Measurements from ENCODE around the gene PKP1. TPM values are rescaled to one million over a fixed set of nuclear protein-coding genes. Genes with fewer than 3 reads are reported as not detected.
"Not testable (repeated sequence)": the region's sequence is repeated elsewhere in the genome, so short reads cannot be mapped to it uniquely, and the experiment has no call there.

PKP1 gene
- total RNA-seq, 1 donor, result not detected

GRCh38 chr1:201254625-201255478 is 28.5 kb upstream of the PKP1 start:
- Histone ChIP-seq H3K4me1 (ENCODE audit: insufficient read depth, low read length) (no peaks in the 10 kb centered on the region), H3K9me3 (ENCODE audit: low read depth, low read length) (no peaks in the 10 kb centered on the region), H3K27me3 (ENCODE audit: insufficient read depth, low read length) (no peaks in the 10 kb centered on the region), H3K4me3 (ENCODE audit: low read length) (no peak overlapping the region)

GRCh38 chr1:201255479-201256362 is 27.6 kb upstream of the PKP1 start:
- Histone ChIP-seq H3K4me3 (ENCODE audit: low read length) (no peak overlapping the region), H3K9me3 (ENCODE audit: low read depth, low read length) (no peaks in the 10 kb centered on the region), H3K27me3 (ENCODE audit: insufficient read depth, low read length) (no peaks in the 10 kb centered on the region), H3K4me1 (ENCODE audit: insufficient read depth, low read length) (no peaks in the 10 kb centered on the region)

- H3K4me1 ChIP-seq (ENCODE audit: insufficient read depth, low read length); H3K27me3 ChIP-seq (ENCODE audit: insufficient read depth, low read length); H3K9me3 ChIP-seq (ENCODE audit: low read depth, low read length); H3K4me3 ChIP-seq (ENCODE audit: low read length): not testable (repeated sequence)
These were observed 25.2 kb upstream of the PKP1 start for GRCh38 chr1:201258132-201258531.

GRCh38 chr1:201258763-201259230 is 24.5 kb upstream of the PKP1 start:
- no peaks in the 10 kb centered on the region for H3K4me1 ChIP-seq (ENCODE audit: insufficient read depth, low read length)
- no peaks in the 10 kb centered on the region for H3K9me3 ChIP-seq (ENCODE audit: low read depth, low read length)
- H3K27me3 ChIP-seq (ENCODE audit: insufficient read depth, low read length), result no peaks in the 10 kb centered on the region
- no peak overlapping the region for H3K4me3 ChIP-seq (ENCODE audit: low read length)

GRCh38 chr1:201259476-201260235 is 23.6 kb upstream of the PKP1 start:
- no peaks in the 10 kb centered on the region for H3K27me3 ChIP-seq (ENCODE audit: insufficient read depth, low read length)
- H3K4me1 ChIP-seq (ENCODE audit: insufficient read depth, low read length), result no peaks in the 10 kb centered on the region
- H3K4me3 ChIP-seq (ENCODE audit: low read length), result no peak overlapping the region
- no peaks in the 10 kb centered on the region for H3K9me3 ChIP-seq (ENCODE audit: low read depth, low read length)

- Histone ChIP-seq H3K4me1 (ENCODE audit: insufficient read depth, low read length) (no peaks in the 10 kb centered on the region), H3K4me3 (ENCODE audit: low read length) (no peak overlapping the region), H3K9me3 (ENCODE audit: low read depth, low read length) (no peaks in the 10 kb centered on the region), H3K27me3 (ENCODE audit: insufficient read depth, low read length) (no peaks in the 10 kb centered on the region)
These were observed 23.1 kb upstream of the PKP1 start for GRCh38 chr1:201260236-201260590.

- H3K9me3 ChIP-seq (ENCODE audit: low read depth, low read length), result no peaks in the 10 kb centered on the region
- H3K4me1 ChIP-seq (ENCODE audit: insufficient read depth, low read length), result no peaks in the 10 kb centered on the region
- no peaks in the 10 kb centered on the region for H3K27me3 ChIP-seq (ENCODE audit: insufficient read depth, low read length)
- H3K4me3 ChIP-seq (ENCODE audit: low read length), result no peak overlapping the region
These were observed 22.5 kb upstream of the PKP1 start for GRCh38 chr1:201260648-201261311.

- Histone ChIP-seq H3K27me3 (ENCODE audit: insufficient read depth, low read length) (no peaks in the 10 kb centered on the region), H3K4me1 (ENCODE audit: insufficient read depth, low read length) (no peaks in the 10 kb centered on the region), H3K4me3 (ENCODE audit: low read length) (no peak overlapping the region), H3K9me3 (ENCODE audit: low read depth, low read length) (no peaks in the 10 kb centered on the region)
These were observed 21.3 kb upstream of the PKP1 start for GRCh38 chr1:201261771-201262547.

GRCh38 chr1:201262963-201263608 is 20.2 kb upstream of the PKP1 start:
- Histone ChIP-seq H3K4me1 (ENCODE audit: insufficient read depth, low read length) (no peaks in the 10 kb centered on the region), H3K9me3 (ENCODE audit: low read depth, low read length) (no peaks in the 10 kb centered on the region), H3K27me3 (ENCODE audit: insufficient read depth, low read length) (no peaks in the 10 kb centered on the region), H3K4me3 (ENCODE audit: low read length) (no peak overlapping the region)

GRCh38 chr1:201264072-201264471 is 19.2 kb upstream of the PKP1 start:
- no peak overlapping the region for H3K4me3 ChIP-seq (ENCODE audit: low read length)
- H3K27me3 ChIP-seq (ENCODE audit: insufficient read depth, low read length), result no peaks in the 10 kb centered on the region
- H3K9me3 ChIP-seq (ENCODE audit: low read depth, low read length), result no peaks in the 10 kb centered on the region
- no peaks in the 10 kb centered on the region for H3K4me1 ChIP-seq (ENCODE audit: insufficient read depth, low read length)

- Histone ChIP-seq H3K4me3 (ENCODE audit: low read length) (no peak overlapping the region), H3K27me3 (ENCODE audit: insufficient read depth, low read length) (no peaks in the 10 kb centered on the region), H3K4me1 (ENCODE audit: insufficient read depth, low read length) (no peaks in the 10 kb centered on the region), H3K9me3 (ENCODE audit: low read depth, low read length) (no peaks in the 10 kb centered on the region)
These were observed 18.8 kb upstream of the PKP1 start for GRCh38 chr1:201264554-201264953.

- Histone ChIP-seq H3K9me3 (ENCODE audit: low read depth, low read length) (no peaks in the 10 kb centered on the region), H3K4me3 (ENCODE audit: low read length) (no peak overlapping the region), H3K27me3 (ENCODE audit: insufficient read depth, low read length) (no peaks in the 10 kb centered on the region), H3K4me1 (ENCODE audit: insufficient read depth, low read length) (no peaks in the 10 kb centered on the region)
These were observed 17.6 kb upstream of the PKP1 start for GRCh38 chr1:201265756-201266155.

GRCh38 chr1:201266276-201266675 is 17.0 kb upstream of the PKP1 start:
- Histone ChIP-seq H3K4me1 (ENCODE audit: insufficient read depth, low read length) (no peaks in the 10 kb centered on the region), H3K9me3 (ENCODE audit: low read depth, low read length) (no peaks in the 10 kb centered on the region), H3K27me3 (ENCODE audit: insufficient read depth, low read length) (no peaks in the 10 kb centered on the region), H3K4me3 (ENCODE audit: low read length) (no peak overlapping the region)

Data from mononuclear cell (primary cell).